Measurements from ENCODE around the gene SLC25A26. TPM values are rescaled to one million over a fixed set of nuclear protein-coding genes. Genes with fewer than 3 reads are reported as not detected.
"Not testable (repeated sequence)": the region's sequence is repeated elsewhere in the genome, so short reads cannot be mapped to it uniquely, and the experiment has no call there.

SLC25A26 gene
- total RNA-seq, 2 donors from 2014 or later, result 32.3 to 38.4 TPM

DNA sequence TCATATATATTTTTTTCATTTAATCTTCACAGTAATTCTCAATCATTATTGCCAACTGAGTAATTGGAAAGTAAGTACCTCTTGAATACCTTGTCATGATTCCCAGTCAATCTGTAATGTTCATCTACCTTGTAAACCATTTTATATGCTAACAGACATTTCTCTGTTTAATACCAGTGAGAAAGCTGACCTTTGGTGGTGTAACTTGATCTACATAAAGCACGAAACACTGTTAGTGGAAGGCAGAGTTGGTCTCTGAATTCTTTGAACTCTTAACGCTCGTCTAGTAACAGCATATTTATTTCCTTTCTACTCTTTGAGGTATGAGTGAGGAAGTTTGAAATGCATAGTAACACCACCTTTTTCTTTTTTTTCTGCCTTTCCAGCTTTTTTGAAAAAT is 59.5 kb downstream of the SLC25A26 start:
- Mint-ChIP-seq H3K27me3 (ENCODE audit: low read depth) (no peaks in the 10 kb centered on the region), H3K27ac (peak overlapping the region; percentile 82), H3K4me1 (ENCODE audit: low read depth) (peaks cover 22% of the 10 kb centered on the region), H3K9me3 (no peaks in the 10 kb centered on the region), H3K36me3 (ENCODE audit: insufficient read depth in 2 of 2) (no peaks in the 10 kb centered on the region), H3K4me3 (peak overlapping the region in 1 of 2 donors; percentile 55)
- DNase-seq, result no peak
- ATAC-seq (replicated peaks in 1 of 2), result no peak

GRCh38 chr3:66291922-66292321 is 71.1 kb downstream of the SLC25A26 start:
- H3K27me3 Mint-ChIP-seq (ENCODE audit: low read depth), result not testable (repeated sequence)

GRCh38 chr3:66297260-66297873 is 76.6 kb downstream of the SLC25A26 start:
- H3K27ac Mint-ChIP-seq, result peak overlapping the region; percentile 98
- H3K4me3 Mint-ChIP-seq, result peak overlapping the region in 1 of 2 donors; percentile 88
- peaks cover 40% of the 10 kb centered on the region for H3K4me1 Mint-ChIP-seq (ENCODE audit: low read depth)
- no peak for ATAC-seq (replicated peaks in 1 of 2)
- peaks cover 3 to 4% of the 10 kb centered on the region in 2 donors for H3K36me3 Mint-ChIP-seq (ENCODE audit: insufficient read depth in 2 of 2)
- H3K9me3 Mint-ChIP-seq, result no peaks in the 10 kb centered on the region
- H3K27me3 Mint-ChIP-seq (ENCODE audit: low read depth), result no peaks in the 10 kb centered on the region
- DNase-seq, result no peak

More at GRCh38 chr3:66291922-66292321, 71.1 kb downstream of the SLC25A26 start:
- not testable (repeated sequence) for DNase-seq; H3K9me3 Mint-ChIP-seq; ATAC-seq (replicated peaks in 1 of 2); H3K4me1 Mint-ChIP-seq (ENCODE audit: low read depth); H3K4me3 Mint-ChIP-seq; H3K36me3 Mint-ChIP-seq (ENCODE audit: insufficient read depth in 2 of 2)
- peak overlapping the region; percentile 51 for H3K27ac Mint-ChIP-seq

DNA sequence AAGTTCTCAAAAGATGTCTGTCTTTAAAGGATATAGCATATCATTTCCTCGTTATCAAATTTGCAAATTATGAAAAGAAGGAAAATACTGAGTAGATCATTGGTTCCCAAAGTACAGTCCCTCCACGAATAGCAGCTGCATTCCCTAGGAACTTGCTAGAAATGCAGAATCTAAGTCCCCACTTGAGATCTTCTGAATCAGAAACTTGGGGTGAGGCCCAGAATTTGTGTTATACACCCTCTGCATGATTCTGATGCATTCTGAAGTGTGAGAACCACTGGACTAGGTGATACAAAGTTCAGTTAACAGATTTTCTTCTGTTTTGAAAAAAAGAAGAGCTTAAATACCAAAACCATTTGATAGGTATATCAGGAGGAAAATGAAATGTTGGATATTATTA is 77.1 kb downstream of the SLC25A26 start:
- H3K9me3 Mint-ChIP-seq, result no peaks in the 10 kb centered on the region
- H3K4me3 Mint-ChIP-seq, result peak overlapping the region in 1 of 2 donors; percentile 88
- ATAC-seq (replicated peaks in 1 of 2) (no peak), DNase-seq (no peak)
- H3K27ac Mint-ChIP-seq, result peak overlapping the region; percentile 98
- H3K36me3 Mint-ChIP-seq (ENCODE audit: insufficient read depth in 2 of 2), result peaks cover 3 to 6% of the 10 kb centered on the region in 2 donors
- H3K27me3 Mint-ChIP-seq (ENCODE audit: low read depth), result no peaks in the 10 kb centered on the region
- peaks cover 45% of the 10 kb centered on the region for H3K4me1 Mint-ChIP-seq (ENCODE audit: low read depth)

DNA sequence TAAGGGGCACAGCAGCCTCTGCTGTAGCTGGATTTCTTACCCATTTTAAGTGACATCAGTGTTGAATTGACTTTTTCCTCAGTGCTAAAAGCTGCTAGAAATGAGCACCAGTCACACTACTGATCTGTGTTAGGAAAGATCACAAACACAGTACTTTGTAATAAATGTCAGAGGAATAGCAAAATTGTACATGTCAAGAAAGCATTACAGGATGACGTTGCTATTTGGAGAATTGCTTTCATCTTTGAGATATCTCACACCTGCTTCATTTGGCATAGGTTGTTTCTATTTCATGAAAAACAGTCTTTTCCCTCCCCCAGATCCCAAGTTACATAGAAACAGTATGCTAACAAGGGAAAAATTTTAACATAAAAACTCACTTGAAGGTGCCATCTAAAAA is 77.8 kb downstream of the SLC25A26 start:
- Mint-ChIP-seq H3K4me1 (ENCODE audit: low read depth) (peaks cover 52% of the 10 kb centered on the region), H3K27ac (peak overlapping the region; percentile 98), H3K4me3 (peak overlapping the region; percentile 22 to 88), H3K36me3 (ENCODE audit: insufficient read depth in 2 of 2) (peaks cover 3 to 6% of the 10 kb centered on the region in 2 donors), H3K27me3 (ENCODE audit: low read depth) (no peaks in the 10 kb centered on the region), H3K9me3 (no peaks in the 10 kb centered on the region)
- no peak for ATAC-seq (replicated peaks in 1 of 2)
- no peak for DNase-seq

GRCh38 chr3:66299085-66299484 is 78.3 kb downstream of the SLC25A26 start:
- not testable (repeated sequence) for ATAC-seq (replicated peaks in 1 of 2); H3K9me3 Mint-ChIP-seq; H3K27me3 Mint-ChIP-seq (ENCODE audit: low read depth); DNase-seq; H3K36me3 Mint-ChIP-seq (ENCODE audit: insufficient read depth in 2 of 2)
- Mint-ChIP-seq H3K4me1 (ENCODE audit: low read depth) (peaks cover 57% of the 10 kb centered on the region), H3K4me3 (peak overlapping the region; percentile 22 to 88), H3K27ac (peak overlapping the region; percentile 98)

- DNase-seq (no peak), ATAC-seq (replicated peaks in 1 of 2) (no peak)
- H3K4me1 Mint-ChIP-seq (ENCODE audit: low read depth), result peaks cover 65% of the 10 kb centered on the region
- no peaks in the 10 kb centered on the region for H3K27me3 Mint-ChIP-seq (ENCODE audit: low read depth)
- H3K27ac Mint-ChIP-seq, result no peak overlapping the region
- H3K4me3 Mint-ChIP-seq, result no peak overlapping the region
- H3K36me3 Mint-ChIP-seq (ENCODE audit: insufficient read depth in 2 of 2), result peaks cover 3 to 8% of the 10 kb centered on the region in 2 donors
- H3K9me3 Mint-ChIP-seq, result no peaks in the 10 kb centered on the region
These were observed 79.1 kb downstream of the SLC25A26 start for GRCh38 chr3:66299891-66300290.

GRCh38 chr3:66302288-66302687 is 81.5 kb downstream of the SLC25A26 start:
- Mint-ChIP-seq H3K4me3 (peak overlapping the region; percentile 69 to 80), H3K9me3 (peaks cover 0 to 3% of the 10 kb centered on the region in 2 donors), H3K4me1 (ENCODE audit: low read depth) (peaks cover 77% of the 10 kb centered on the region), H3K27ac (peak overlapping the region; percentile 99), H3K27me3 (ENCODE audit: low read depth) (no peaks in the 10 kb centered on the region), H3K36me3 (ENCODE audit: insufficient read depth in 2 of 2) (peaks cover 8 to 24% of the 10 kb centered on the region in 2 donors)
- peak; percentile 81 to 83 for ATAC-seq (replicated peaks in 1 of 2)
- peak; percentile 60 for DNase-seq

- ATAC-seq (replicated peaks in 1 of 2) (peak; percentile 84 to 86), DNase-seq (peak; percentile 59 to 68)
- Mint-ChIP-seq H3K36me3 (ENCODE audit: insufficient read depth in 2 of 2) (peaks cover 13 to 24% of the 10 kb centered on the region in 2 donors), H3K9me3 (peaks cover 0 to 3% of the 10 kb centered on the region in 2 donors), H3K4me1 (ENCODE audit: low read depth) (peaks cover 65% of the 10 kb centered on the region), H3K4me3 (peak overlapping the region; percentile 31 to 80), H3K27me3 (ENCODE audit: low read depth) (no peaks in the 10 kb centered on the region), H3K27ac (peak overlapping the region; percentile 99)
These were observed 82.7 kb downstream of the SLC25A26 start for GRCh38 chr3:66303491-66303901.

- peaks cover 57% of the 10 kb centered on the region for H3K4me1 Mint-ChIP-seq (ENCODE audit: low read depth)
- peaks cover 13 to 24% of the 10 kb centered on the region in 2 donors for H3K36me3 Mint-ChIP-seq (ENCODE audit: insufficient read depth in 2 of 2)
- ATAC-seq (replicated peaks in 1 of 2) (no peak), DNase-seq (no peak)
- H3K27me3 Mint-ChIP-seq (ENCODE audit: low read depth), result no peaks in the 10 kb centered on the region
- H3K27ac Mint-ChIP-seq, result peak overlapping the region; percentile 99
- H3K9me3 Mint-ChIP-seq, result peaks cover 0 to 3% of the 10 kb centered on the region in 2 donors
- H3K4me3 Mint-ChIP-seq, result peak overlapping the region; percentile 31 to 80
These were observed 83.5 kb downstream of the SLC25A26 start for GRCh38 chr3:66304293-66304692.

DNA sequence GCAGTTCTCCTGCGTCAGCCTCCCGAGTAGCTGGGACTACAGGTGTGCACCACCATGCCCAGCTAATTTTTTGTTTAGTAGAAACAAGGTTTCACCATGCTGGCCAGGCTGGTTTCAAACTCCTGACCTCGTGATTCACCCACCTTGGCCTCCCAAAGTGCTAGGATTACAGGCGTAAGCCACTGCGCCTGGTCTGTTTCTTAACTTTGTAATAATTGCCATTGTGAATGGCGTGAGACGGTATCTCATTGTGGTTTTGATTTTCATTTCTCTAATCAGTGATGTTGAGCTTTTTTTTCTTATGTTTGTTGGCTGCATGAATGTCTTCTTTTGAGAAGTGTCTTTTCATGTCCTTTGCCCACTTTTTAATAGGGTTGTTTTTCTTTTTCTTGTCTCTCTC is 85.3 kb downstream of the SLC25A26 start:
- Mint-ChIP-seq H3K4me1 (ENCODE audit: low read depth) (peaks cover 51% of the 10 kb centered on the region), H3K27ac (peak overlapping the region; percentile 81), H3K36me3 (ENCODE audit: insufficient read depth in 2 of 2) (peaks cover 13 to 24% of the 10 kb centered on the region in 2 donors), H3K4me3 (peak overlapping the region in 1 of 2 donors; percentile 41)
- ATAC-seq (replicated peaks in 1 of 2); H3K9me3 Mint-ChIP-seq; H3K27me3 Mint-ChIP-seq (ENCODE audit: low read depth); DNase-seq: not testable (repeated sequence)

DNA sequence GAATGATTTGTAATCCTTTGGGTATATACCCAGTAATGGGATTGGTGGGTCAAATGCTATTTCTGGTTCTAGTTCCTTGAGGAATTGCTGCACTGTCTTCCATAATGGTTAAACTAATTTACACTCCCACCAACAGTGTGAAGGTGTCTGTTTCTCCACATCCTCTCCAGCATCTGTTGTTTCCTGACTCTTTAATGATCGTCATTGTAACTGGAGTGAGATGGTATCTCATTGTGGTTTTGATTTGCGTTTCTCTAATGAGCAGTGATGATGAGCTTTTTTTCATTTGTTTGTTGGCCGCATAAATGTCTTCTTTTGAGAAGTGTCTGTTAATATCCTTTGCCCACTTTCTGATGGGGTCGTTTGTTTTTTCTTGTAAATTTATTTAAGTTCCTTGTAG is 86.2 kb downstream of the SLC25A26 start:
- DNase-seq; H3K9me3 Mint-ChIP-seq; H3K27me3 Mint-ChIP-seq (ENCODE audit: low read depth); ATAC-seq (replicated peaks in 1 of 2): not testable (repeated sequence)
- H3K36me3 Mint-ChIP-seq (ENCODE audit: insufficient read depth in 2 of 2), result peaks cover 12 to 23% of the 10 kb centered on the region in 2 donors
- H3K4me1 Mint-ChIP-seq (ENCODE audit: low read depth), result peaks cover 42% of the 10 kb centered on the region
- peak overlapping the region; percentile 69 for H3K27ac Mint-ChIP-seq
- H3K4me3 Mint-ChIP-seq, result peak overlapping the region in 1 of 2 donors; percentile 49

DNA sequence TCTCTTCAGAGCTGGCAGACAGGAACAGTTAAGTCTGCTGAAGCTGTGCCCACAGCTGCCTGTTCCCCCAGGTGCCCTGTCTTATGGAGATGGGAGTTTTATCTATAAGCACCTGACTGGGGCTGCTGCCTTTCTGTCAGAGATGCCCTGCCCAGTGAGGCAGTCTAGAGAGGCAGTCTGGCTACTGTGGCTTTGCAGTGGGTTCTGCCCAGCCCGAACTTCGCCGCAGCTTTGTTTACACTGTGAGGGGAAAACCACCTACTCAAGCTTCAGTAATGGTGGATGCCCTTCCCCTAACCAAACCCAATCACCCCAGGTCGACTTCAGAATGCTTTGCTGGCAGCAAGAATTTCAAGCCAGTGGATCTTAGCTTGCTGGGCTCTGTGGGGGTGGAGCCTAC is 91.2 kb downstream of the SLC25A26 start:
- Mint-ChIP-seq H3K36me3 (ENCODE audit: insufficient read depth in 2 of 2) (peaks cover 20 to 22% of the 10 kb centered on the region in 2 donors), H3K4me3 (no peak overlapping the region), H3K9me3 (peaks cover 7 to 19% of the 10 kb centered on the region in 2 donors), H3K27me3 (ENCODE audit: low read depth) (no peaks in the 10 kb centered on the region), H3K4me1 (ENCODE audit: low read depth) (peaks cover 16% of the 10 kb centered on the region), H3K27ac (no peak overlapping the region)
- DNase-seq, result no peak
- peak in 1 of 2 donors; percentile 56 for ATAC-seq (replicated peaks in 1 of 2)

DNA sequence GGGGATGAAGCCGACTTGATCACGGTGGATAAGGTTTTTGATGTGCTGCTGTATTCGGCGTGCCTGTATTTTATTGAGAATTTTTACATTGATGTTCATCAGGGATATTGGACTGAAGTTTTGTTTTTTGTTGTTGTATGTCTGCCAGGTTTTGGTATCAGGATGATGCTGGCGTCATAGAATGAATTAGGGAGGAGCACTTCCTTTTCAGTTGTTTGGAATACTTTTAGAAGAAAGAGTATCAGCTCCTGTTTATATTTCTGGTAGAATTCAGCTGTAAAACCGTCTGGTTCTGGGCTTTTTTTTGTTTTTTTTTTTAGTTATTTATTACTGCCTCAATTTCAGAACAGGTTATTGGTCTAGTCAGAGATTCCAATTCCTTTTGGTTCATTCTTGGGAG is 93.7 kb downstream of the SLC25A26 start:
- H3K9me3 Mint-ChIP-seq, result peaks cover 7 to 19% of the 10 kb centered on the region in 2 donors
- H3K27me3 Mint-ChIP-seq (ENCODE audit: low read depth), result no peaks in the 10 kb centered on the region
- peaks cover 16 to 18% of the 10 kb centered on the region in 2 donors for H3K36me3 Mint-ChIP-seq (ENCODE audit: insufficient read depth in 2 of 2)
- H3K4me1 Mint-ChIP-seq (ENCODE audit: low read depth), result peaks cover 19% of the 10 kb centered on the region
- DNase-seq (no peak), ATAC-seq (replicated peaks in 1 of 2) (no peak)
- H3K27ac Mint-ChIP-seq, result no peak overlapping the region
- no peak overlapping the region for H3K4me3 Mint-ChIP-seq

Data from activated T-cell treated with anti-CD3 and anti-CD28 coated beads, Interleukin-2, amount 50 U/mL, for 72 hours (primary cell).